Measurements from ENCODE around the gene OASL.

- TF ChIP-seq CTCF (IDR thresholded peaks at IDR 0.05), result no peak
- no peak for TF ChIP-seq POLR2A (IDR thresholded peaks at IDR 0.05)
- no peak for TF ChIP-seq EP300 (IDR thresholded peaks at IDR 0.05)
Measured at GRCh38 chr12:121010860-121011259, 28.2 kb downstream of the OASL start.

All from tibial nerve (tissue), 4 donors.